ENCODE results near the gene ABHD8. TPM values are rescaled to one million over a fixed set of nuclear protein-coding genes. Genes with fewer than 3 reads are reported as not detected.

ABHD8 gene
- total RNA-seq, 4 donors from 2014 or later = 2.1 to 14.1 (median 5.6) TPM

DNA sequence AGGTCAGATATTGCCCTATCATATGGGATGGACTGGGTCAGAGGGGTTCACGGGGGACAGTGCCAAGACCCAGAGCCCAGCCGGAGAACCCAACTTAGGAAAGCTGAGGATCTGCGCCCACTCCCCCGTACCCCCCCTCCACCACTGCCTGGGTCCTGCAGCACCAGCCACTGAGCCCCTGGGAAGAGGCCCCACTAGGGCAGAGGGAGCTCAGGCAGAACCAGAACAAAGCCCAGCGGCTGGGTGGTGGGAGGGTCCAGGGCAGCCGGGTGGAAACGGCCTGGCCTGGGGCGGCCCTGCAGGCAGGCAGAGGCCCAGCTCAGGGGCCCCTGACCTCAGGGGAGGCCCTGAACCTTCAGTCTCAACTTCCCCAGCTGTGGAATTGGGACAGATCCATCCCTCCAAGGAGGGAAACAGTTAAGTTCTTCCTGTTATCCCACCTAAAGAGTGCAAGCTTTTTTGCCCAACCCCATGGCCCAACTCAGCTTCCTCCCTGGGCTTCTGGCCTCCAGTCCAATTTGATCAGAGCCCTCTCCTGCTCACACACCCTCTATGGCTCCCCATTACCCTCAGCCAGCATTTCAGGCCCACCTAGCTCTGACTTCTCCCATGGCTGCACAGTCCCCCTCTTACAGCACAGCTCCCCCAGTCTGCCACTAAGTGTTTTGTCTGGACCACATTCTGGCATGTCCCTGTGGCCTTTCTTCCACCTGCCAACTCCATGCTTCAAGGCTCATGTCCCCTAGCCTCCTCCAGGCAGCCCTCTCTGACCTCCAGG lies 60.6 kb downstream of the ABHD8 start:
- TF ChIP-seq, protein P1, sequence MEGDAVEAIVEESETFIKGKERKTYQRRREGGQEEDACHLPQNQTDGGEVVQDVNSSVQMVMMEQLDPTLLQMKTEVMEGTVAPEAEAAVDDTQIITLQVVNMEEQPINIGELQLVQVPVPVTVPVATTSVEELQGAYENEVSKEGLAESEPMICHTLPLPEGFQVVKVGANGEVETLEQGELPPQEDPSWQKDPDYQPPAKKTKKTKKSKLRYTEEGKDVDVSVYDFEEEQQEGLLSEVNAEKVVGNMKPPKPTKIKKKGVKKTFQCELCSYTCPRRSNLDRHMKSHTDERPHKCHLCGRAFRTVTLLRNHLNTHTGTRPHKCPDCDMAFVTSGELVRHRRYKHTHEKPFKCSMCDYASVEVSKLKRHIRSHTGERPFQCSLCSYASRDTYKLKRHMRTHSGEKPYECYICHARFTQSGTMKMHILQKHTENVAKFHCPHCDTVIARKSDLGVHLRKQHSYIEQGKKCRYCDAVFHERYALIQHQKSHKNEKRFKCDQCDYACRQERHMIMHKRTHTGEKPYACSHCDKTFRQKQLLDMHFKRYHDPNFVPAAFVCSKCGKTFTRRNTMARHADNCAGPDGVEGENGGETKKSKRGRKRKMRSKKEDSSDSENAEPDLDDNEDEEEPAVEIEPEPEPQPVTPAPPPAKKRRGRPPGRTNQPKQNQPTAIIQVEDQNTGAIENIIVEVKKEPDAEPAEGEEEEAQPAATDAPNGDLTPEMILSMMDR (IDR thresholded peaks at IDR 0.05) = no peak
- TF ChIP-seq POLR2A (IDR thresholded peaks at IDR 0.05) = no peak
- H3K36me3 ChIP-seq = peaks cover 0 to 17% (median 0%) of the 10 kb centered on the region in 3 donors
- H3K4me3 ChIP-seq = peak overlapping the region in 2 of 4 donors; percentile 73 to 93
- no peaks in the 10 kb centered on the region for H3K27me3 ChIP-seq
- no peak for DNase-seq
- no peaks in the 10 kb centered on the region for H3K9me3 ChIP-seq
- H3K4me1 ChIP-seq = peaks cover 5 to 64% (median 12%) of the 10 kb centered on the region in 4 donors
- H3K27ac ChIP-seq = peak overlapping the region in 3 of 4 donors; percentile 71 to 92 (median 79)

Other genes starting within 250 kb of the ABHD8 start
- 10 to 100 TPM in 2 of 4 donors, 1 to 10 TPM in 2; 9.7 to 29.7 (median 10.1) TPM for gene HAUS8, start 228.0 kb downstream of the ABHD8 start, total RNA-seq
- 100 to 1,000 TPM in 3 of 4 donors, 10 to 100 TPM in 1; 65.3 to 578 (median 143) TPM for gene MYO9B, start 227.6 kb downstream of the ABHD8 start, total RNA-seq
- 10 to 100 TPM in 3 of 4 donors, 1 to 10 TPM in 1; 7.7 to 13.6 (median 11.2) TPM for gene USE1, start 88.1 kb downstream of the ABHD8 start, total RNA-seq
- 10 to 100 TPM in 3 of 4 donors, 1 to 10 TPM in 1; 8.3 to 38.5 (median 30.8) TPM for gene OCEL1, start 77.2 kb downstream of the ABHD8 start, total RNA-seq
- gene NR2F6, start 57.5 kb downstream of the ABHD8 start, total RNA-seq = 100 to 1,000 TPM in 3 of 4 donors, 10 to 100 TPM in 1; 42.1 to 217 (median 142) TPM
- gene USHBP1, start 38.7 kb downstream of the ABHD8 start, total RNA-seq = 10 to 100 TPM in 1 of 4 donors, 1 to 10 TPM in 3; 1.6 to 11.6 (median 2.5) TPM
- 100 to 1,000 TPM in 1 of 4 donors, 10 to 100 TPM in 3; 51.8 to 174 (median 59.2) TPM for gene BABAM1, start 36.0 kb downstream of the ABHD8 start, total RNA-seq
- 1 to 10 TPM in 1 of 4 donors, under 1 TPM in 2, not detected in 1; 0.18 to 1.3 (median 0.95) TPM for gene ANKLE1, start 21.5 kb downstream of the ABHD8 start, total RNA-seq
- 100 to 1,000 TPM in 3 of 4 donors, 10 to 100 TPM in 1; 76.7 to 202 (median 196) TPM for gene MRPL34, start 2.4 kb upstream of the ABHD8 start, total RNA-seq
- gene DDA1, start 6.1 kb upstream of the ABHD8 start, total RNA-seq = 10 to 100 TPM; 15.2 to 37.2 (median 23.9) TPM
- 10 to 100 TPM; 10.3 to 18.9 (median 16.0) TPM for gene ANO8, start 31.4 kb upstream of the ABHD8 start, total RNA-seq
- gene GTPBP3, start 34.1 kb upstream of the ABHD8 start, total RNA-seq = 10 to 100 TPM; 40.5 to 74.4 (median 57.7) TPM
- gene PLVAP, start 73.9 kb upstream of the ABHD8 start, total RNA-seq = 10 to 100 TPM; 10.5 to 62.7 (median 18.7) TPM
- not detected for gene CCDC194, start 90.8 kb upstream of the ABHD8 start, total RNA-seq
- gene BST2, start 102.2 kb upstream of the ABHD8 start, total RNA-seq = 100 to 1,000 TPM in 1 of 4 donors, 10 to 100 TPM in 2, 1 to 10 TPM in 1; 9.6 to 101 (median 23.9) TPM
- gene MVB12A, start 116.6 kb upstream of the ABHD8 start, total RNA-seq = 10 to 100 TPM; 52.2 to 68.0 (median 64.1) TPM
- gene TMEM221, start 145.2 kb upstream of the ABHD8 start, total RNA-seq = not detected
- not detected for gene NXNL1, start 157.5 kb upstream of the ABHD8 start, total RNA-seq
- 10 to 100 TPM in 2 of 4 donors, 1 to 10 TPM in 1, under 1 TPM in 1; 0.70 to 13.2 (median 8.3) TPM for gene SLC27A1, start 167.1 kb upstream of the ABHD8 start, total RNA-seq
- gene PGLS, start 208.2 kb upstream of the ABHD8 start, total RNA-seq = 100 to 1,000 TPM in 2 of 4 donors, 10 to 100 TPM in 2; 79.2 to 117 (median 104) TPM

Measured in Peyer's patch (tissue), 4 donors.